Activated CD4-positive, alpha-beta T cell treated with anti-CD3 and anti-CD28 coated beads, Interleukin-2, amount 50 U/mL, for 48 hours (primary cell): ENCODE measurements around the gene TRAF3.
"Not testable (repeated sequence)": the region's sequence is repeated elsewhere in the genome, so short reads cannot be mapped to it uniquely, and the experiment has no call there.

Source experiments
- DNase-seq, 2 experiments: peaks; one replicate each; pipeline ENCODE4 v3.0.0-alpha.2; 2020

The TRAF3 gene

GRCh38 chr14:102896735-102897134 is 119.5 kb downstream of the TRAF3 start:
- DNase-seq, result not testable (repeated sequence)

- no peak for DNase-seq
Observed at GRCh38 chr14:102897299-102898027, 120.2 kb downstream of the TRAF3 start.

- no peak for DNase-seq
Observed at GRCh38 chr14:102898298-102898697, 121.0 kb downstream of the TRAF3 start.

- DNase-seq, result no peak
Observed at GRCh38 chr14:102898776-102899515, 121.7 kb downstream of the TRAF3 start.

GRCh38 chr14:102899516-102899900 is 122.3 kb downstream of the TRAF3 start:
- DNase-seq, result no peak

GRCh38 chr14:102900631-102901571 is 123.7 kb downstream of the TRAF3 start:
- DNase-seq, result no peak

GRCh38 chr14:102901633-102902032 is 124.4 kb downstream of the TRAF3 start:
- DNase-seq, result no peak

- no peak for DNase-seq
Observed at GRCh38 chr14:102902086-102902485, 124.8 kb downstream of the TRAF3 start.

GRCh38 chr14:102902523-102903247 is 125.4 kb downstream of the TRAF3 start:
- no peak for DNase-seq

GRCh38 chr14:102903248-102903888 is 126.1 kb downstream of the TRAF3 start:
- no peak for DNase-seq

GRCh38 chr14:102903889-102904512 is 126.8 kb downstream of the TRAF3 start:
- no peak for DNase-seq

- DNase-seq, result no peak
Observed at GRCh38 chr14:102905116-102906108, 128.2 kb downstream of the TRAF3 start.

GRCh38 chr14:102906616-102907302 is 129.5 kb downstream of the TRAF3 start:
- DNase-seq, result no peak

- DNase-seq, result no peak
Observed at GRCh38 chr14:102907303-102907844, 130.1 kb downstream of the TRAF3 start.

GRCh38 chr14:102907980-102908730 is 130.9 kb downstream of the TRAF3 start:
- no peak for DNase-seq

- no peak for DNase-seq
Observed at GRCh38 chr14:102908766-102909455, 131.7 kb downstream of the TRAF3 start.

GRCh38 chr14:102909462-102909861 is 132.2 kb downstream of the TRAF3 start:
- DNase-seq, result no peak

- DNase-seq, result no peak
Observed at GRCh38 chr14:102909911-102910310, 132.7 kb downstream of the TRAF3 start.
